ENCODE measurements around the gene PLEKHB2.
A peak's percentile ranks its signal among the peaks of the same experiment; 100 is the strongest.
"Not testable (repeated sequence)": the region's sequence is repeated elsewhere in the genome, so short reads cannot be mapped to it uniquely, and the experiment has no call there.

PLEKHB2 gene, protein sequence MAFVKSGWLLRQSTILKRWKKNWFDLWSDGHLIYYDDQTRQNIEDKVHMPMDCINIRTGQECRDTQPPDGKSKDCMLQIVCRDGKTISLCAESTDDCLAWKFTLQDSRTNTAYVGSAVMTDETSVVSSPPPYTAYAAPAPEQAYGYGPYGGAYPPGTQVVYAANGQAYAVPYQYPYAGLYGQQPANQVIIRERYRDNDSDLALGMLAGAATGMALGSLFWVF

DNA sequence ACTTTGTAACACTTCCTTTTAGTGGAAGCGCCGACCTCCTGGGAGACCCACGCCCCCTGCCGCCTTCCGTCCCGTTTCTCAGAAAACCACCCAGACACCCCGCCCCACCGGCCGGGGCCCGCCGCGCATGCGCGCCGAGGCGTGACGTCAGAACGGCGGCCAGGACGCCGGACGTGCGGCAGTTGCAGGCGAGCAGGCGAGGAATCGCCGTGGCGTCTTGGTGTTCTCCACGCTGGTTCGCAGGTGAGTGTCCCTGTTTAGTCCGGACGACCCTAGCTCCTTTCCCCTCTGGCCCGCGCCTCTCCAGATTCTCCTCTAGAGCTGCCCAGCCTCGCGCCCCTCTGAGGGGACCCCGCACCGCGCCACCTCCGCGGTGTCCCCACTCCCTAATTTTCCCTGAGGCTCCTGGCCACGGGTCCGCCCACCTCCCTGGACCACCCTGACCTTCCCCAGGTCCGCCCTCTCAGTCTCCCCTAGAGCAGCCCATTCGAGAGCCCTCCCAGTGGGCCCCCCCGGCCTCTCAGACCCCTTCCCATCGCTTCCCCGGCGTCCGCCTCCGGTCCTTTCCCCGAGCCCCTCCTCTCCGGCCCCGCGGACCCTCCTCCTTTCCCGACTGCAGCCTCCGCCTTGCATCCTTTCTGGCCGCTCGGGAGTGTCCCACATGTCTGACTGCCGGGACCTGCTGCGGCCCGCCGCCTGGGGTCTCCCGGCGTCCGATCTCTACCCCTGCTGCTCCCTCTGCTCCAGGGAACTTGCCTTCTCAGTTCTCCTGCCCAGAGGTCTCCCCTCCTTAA lies at the start of gene PLEKHB2:
Gene PLEKHB2 (plus strand): TSS at position 181 of the 794 bp plus-strand sequence. CDS start 15,606 bp downstream, outside the sequence.
- DNase-seq (ENCODE audit: low spot score) = peak; percentile 97

DNA sequence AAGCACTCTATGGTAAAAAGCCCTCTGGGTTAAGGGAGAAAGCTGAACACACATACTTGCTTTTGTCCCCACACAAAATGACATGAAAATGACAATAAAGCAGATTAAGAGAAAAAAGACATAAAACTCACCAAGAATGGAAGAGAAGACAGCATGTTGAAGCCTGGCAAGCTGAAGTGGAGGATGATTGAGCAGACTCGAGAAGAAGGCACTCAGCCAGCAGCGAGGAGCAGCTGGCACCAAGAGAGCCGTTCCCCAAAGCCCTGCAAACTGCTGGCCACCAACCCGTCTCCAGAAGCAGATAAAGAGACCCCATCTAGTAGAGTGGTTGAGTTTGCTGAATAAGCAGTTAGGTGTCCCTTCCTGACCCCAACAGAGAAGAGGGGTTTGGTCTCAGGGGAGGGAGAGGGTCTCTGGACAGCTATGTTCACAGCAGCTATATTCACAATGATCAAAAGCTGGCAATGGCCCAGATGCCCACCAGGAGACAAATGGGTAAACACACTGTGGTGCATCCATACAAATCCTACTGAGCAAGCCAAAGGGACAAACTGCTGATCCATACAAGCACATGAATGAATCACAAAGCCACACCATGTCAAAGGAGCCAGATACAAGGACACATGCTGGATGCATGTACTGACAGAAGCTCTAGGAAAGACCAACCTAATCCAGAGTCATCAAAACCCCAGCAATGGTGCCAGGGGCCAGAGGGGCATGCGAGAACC lies 48.8 kb upstream of the PLEKHB2 start:
- no peak for DNase-seq (ENCODE audit: low spot score)

DNA sequence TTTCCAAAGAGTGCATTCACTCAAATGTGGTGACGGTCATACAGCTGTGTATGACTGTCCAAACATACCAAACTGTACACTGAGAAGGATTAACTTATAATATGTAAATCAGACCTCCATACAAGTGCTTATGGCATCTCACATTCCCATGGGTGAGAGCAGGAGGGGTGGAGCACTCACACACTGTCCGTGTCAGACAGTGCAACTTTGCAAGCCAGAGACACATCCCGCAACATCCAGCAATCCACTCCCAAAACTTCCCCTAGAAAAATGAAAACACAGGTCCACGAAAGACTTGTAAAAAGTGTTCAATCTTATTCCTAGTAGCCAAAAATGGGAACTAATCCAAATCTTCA lies 48.2 kb upstream of the PLEKHB2 start:
- no peak for DNase-seq (ENCODE audit: low spot score)

DNA sequence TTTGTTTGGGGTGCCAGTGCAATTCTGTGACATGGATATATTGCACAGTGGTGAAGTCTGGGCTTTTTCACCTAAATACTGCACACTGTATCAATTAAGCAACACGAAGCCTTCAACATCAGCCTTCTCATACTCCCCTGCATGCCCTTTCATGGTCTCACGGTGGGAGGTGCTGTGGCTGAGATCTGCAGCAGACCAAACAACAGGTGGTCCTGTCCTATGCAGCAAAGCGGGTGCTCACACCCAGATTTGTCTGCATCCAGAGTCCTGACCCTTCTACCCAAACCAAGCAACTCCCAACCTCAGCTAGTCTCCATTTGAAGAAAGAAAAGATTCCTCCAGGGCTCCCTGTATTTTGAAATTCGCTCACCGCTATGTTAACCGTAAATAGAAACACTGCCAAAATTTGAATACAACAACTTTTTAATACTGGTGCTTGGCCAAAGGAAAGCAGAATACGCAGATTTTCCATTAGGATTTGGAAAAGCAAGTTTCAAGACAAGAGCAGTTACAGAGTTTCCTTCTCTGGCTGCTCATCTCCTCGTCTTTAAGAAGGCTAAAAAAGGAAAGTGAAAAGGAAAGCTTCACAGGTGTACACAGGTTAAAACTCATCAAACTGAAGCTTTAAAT lies 46.8 kb upstream of the PLEKHB2 start:
- no peak for DNase-seq (ENCODE audit: low spot score)

DNA sequence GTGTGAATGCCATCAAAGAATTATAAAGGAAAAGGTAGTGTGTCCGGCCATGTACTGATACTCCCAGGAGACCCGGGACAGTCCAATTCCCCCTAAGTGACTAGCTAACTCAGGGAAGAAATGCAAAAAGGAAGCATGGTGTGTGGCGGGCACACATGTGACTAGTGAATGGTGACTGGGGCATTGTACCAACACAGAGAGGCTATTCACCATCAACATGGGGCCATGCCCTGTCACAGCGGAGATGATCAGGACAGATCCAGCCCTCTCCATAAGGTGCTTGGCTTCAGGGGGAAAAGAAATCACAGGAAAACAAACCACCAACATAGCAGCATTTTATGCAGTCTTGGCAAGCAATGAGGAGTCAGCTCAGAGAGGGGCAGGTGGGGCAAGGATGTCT lies 46.2 kb upstream of the PLEKHB2 start:
- DNase-seq (ENCODE audit: low spot score) = no peak

DNA sequence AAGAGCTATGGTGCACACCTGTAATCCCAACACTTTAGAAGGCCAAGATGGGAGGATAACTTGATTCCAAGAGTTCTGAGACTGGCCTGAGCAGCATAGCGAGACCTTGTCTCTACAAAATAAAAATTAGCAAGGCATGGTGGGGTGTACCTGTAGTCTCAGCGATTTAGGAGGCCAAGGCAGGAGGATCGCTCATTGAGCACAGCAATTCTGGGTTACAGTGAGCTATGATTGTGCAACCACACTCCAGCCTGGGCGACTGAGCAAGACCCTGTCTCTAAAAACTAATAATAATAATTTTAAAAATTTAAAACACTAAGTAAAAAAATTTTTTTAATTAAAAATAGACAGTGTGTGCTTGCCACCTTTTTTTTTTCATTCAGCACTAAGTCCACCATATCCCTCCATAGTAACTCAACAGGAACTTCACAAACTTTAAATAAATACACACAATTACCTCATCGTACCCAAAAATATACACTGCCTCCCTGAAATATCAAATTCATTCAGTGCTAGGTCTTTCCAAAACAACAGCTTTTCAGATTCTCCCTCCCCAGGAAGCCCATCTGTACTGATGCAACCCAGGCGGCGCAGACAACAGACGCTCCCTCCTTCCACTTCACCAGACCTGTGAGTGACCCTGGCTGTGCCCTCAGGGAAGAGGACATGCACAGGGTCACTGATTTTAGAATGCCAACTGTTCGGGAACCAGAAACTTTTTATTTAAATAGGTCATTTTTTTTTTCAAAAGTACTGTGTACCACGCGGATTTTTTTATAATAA lies 41.4 kb upstream of the PLEKHB2 start:
- DNase-seq (ENCODE audit: low spot score) = no peak

DNA sequence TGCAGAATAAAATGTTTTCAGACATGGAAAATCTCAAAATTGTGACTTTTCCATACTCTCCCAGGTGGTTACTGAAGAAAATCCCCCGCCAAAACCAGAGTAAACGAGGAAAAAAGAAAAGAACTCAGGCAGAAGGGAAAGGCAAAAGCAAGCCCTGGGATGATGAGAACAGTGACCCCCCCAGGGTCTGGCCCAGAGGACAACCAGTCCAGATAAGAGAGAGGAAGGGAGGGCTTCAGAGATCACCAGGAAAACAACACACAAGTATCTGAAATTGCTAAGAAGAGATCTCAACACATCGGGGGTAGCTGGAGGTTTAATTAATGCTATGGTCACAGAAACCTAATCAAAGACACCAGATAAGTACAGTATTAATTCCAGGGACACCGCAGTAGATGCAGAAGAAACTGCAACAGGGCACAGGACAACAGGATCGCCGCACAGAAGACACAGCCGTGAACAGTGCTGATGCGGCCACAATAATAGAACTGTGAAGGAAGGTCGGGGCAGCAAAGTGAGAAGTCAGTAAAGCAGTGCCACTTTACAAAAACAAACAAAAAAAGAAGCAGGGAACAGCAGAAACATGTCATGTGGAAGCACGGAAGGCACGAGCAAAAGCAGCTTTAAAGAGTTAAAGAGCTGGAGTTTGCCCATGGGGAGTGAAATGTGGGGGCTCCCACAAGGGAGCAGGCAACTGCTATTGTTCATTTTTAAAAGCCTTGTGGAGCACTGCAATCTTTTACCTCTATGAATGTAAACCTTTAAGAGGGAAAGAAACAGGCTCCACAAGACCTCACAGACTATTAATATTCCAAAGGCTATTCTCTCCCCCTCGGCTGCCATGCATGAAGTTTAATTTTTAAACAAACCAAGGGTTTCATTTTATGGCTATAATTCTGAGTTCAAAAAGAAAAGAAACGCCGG lies 40.3 kb upstream of the PLEKHB2 start:
- no peak for DNase-seq (ENCODE audit: low spot score)

DNA sequence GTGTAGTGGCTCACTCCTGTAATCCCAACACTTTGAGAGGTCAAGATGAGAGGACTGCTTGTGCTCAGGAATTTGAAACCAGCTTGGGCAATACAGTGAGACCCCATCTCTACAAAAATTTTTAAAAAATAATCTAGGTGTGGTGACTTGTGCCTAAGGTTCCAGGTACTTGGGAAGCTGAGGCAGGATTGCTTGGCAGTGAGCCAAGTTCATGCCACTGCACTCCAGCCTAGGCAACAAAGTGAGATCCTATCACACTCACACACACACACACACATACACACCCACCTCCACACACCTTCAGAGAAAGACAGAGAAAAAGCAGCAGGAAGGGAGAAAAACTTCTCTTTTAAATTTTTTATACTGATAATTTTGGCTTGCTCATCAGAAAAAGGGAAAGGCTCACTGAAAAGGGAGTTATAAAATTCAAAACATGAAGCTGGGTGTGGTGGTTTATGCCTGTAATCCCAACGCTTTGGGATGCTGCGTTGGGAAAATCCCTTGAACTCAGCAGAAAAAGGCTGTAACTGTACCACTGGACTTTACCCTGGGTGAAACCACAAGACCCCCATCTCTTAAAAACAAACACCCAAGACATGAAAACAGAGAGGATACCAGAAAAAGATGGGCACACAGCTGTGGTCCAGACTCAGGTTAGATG lies 37.5 kb upstream of the PLEKHB2 start:
- no peak for DNase-seq (ENCODE audit: low spot score)

DNA sequence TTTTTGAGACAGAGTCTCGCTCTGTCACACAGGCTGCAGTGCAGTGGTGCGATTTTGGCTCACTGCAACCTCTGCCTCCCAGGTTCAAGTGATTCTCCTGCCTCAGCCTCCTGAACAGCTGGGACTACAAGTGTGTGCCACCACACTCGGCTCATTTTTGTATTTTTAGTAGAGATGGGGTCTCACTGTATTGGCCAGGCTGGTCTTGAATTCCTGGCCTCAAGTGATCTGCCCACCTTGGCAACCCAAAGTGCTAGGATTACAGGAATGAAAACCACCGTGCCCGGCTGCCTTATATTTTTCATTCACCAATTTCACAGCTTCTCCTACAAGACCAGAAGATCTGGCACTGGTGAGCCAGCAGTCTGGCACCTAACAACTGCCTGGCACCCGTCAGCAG lies 37.0 kb upstream of the PLEKHB2 start:
- DNase-seq (ENCODE audit: low spot score) = not testable (repeated sequence)

DNA sequence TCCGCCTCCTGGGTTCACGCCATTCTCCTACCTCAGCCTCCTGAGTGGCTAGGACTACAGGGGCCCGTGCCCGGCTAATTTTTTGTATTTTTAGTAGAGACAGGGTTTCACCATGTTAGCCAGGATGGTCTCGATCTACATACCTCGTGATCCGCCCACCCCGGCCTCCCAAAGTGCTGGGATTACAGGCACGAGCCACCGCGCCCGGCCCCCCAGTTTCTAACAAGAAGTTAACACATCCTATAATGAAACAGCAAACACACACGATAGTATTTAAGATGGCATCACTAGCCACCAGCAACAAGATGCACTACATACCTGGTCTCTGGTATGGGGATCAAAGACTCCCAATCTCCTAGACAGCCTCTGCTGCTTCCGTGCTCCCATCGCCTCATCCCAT lies 29.6 kb upstream of the PLEKHB2 start:
- DNase-seq (ENCODE audit: low spot score) = not testable (repeated sequence)

DNA sequence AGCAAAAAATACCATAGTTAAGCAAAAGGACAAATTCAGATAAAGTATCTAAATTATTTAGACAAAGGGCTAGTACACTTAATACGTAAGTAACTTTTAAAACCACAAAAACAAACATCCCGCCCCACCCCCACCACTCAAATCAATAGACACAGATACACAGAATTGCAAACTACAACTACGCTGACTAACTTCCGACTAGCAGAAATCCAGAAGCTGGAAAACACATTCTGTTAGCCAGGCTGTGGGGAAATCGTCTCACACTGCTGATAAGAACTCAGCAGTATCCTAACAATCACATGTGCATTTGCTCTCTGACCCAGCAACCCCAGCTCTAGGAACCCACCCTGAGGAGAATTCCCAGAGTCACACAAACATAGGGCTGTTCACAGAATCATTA lies 28.4 kb upstream of the PLEKHB2 start:
- no peak for DNase-seq (ENCODE audit: low spot score)

DNA sequence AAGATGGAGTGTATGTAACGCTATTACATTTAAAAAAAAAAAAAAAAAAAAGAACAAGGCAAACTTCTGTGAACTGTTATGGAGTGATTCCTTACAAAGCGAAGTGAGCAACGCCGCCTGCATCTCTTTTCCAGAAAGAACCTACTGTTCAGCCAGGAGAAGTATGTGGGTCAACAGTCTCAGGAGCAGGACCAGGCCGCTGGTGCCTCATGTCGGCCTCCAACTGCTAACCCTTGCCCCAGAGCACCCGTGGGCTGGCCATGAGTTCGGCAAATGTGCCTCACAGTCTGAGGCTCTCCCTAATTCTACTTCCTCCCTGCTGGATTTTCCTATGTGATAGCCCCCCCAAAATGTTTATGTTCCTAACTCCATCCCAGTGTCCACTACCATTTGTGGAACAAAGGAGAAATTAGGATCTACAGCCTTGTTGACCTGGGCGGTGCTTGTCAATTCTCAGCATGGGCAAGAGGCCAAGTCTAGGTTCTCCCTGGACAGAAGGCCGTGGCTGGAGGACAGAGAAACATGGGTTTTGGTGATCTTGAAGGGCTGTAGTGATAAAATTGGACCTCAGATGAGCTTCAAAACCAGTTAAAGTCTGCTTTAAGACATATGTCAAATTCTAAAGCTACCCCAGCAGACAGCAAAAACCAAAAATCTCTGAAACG lies 27.8 kb upstream of the PLEKHB2 start:
- no peak for DNase-seq (ENCODE audit: low spot score)

DNA sequence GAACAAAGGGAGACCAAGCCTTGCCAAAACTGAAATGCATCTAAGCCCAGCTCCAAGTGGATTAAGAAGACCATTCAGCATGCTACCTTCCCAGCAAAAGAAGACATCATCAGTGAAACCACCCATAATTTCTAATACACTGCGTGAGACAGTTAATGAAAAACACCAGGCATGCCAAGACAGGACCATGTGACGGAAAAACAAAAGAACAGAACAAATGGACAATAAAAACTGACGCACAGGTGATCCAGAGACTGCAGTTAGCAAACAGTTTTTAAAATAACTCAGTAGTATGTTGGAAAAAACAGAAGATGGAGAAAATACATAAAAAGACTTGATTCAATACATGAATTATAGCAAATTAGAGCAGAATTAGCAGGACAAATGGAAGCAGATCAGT lies 27.2 kb upstream of the PLEKHB2 start:
- no peak for DNase-seq (ENCODE audit: low spot score)

DNA sequence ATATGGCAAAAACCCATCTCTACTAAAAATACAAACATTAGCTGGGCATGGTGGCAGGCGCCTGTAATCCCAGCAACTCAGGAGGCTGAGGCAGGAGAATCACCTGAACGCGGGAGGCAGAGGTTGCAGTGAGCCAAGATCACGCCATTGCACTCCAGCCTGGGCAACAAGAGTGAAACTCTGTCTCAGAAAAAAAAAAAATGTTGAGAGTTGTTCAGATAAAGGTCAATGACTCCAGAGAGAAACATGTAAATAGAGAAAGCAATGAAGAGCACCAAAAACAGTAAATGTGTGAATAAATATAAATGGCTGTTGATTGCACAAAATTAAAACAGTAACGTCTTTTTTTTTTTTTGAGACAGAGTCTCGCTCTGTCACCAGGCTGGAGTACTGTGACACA lies 25.2 kb upstream of the PLEKHB2 start:
- DNase-seq (ENCODE audit: low spot score) = not testable (repeated sequence)

DNA sequence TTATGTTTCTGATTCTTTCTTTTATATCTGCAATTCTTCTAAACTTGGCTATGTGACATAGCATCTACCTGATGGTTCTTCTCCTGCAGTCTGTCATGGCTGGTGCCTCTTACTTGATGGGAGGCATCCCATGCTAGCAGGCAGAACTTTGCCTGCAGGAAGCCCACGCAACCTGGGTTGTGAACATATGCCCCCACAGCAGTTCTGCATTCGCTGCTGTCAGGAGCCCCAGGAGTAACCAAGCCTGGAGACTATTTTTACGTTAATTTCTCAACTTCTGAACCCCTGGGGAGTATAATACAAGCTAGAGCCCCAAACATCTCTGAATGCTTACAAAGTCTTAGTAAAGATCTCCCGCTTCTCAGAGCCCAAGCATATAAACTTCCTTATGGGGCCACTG lies 23.9 kb upstream of the PLEKHB2 start:
- no peak for DNase-seq (ENCODE audit: low spot score)

DNA sequence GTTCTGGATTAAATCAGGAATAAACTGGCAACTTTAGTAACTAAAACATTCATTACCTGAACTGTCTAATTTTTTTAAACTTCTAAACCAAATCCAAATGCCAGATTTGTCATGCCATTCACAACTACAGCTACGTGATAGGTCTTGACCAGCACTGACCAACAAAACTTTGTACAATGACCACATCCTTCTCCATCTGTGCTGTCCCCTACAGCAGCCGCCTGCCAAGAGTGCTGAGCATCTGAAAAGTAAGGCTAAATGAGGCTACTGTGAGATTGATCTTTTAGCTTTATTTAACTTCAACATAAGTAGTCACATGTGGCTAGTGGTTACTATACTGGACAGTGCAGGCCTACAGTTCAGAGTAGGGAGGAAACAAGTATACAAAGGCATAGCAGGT lies 19.5 kb upstream of the PLEKHB2 start:
- no peak for DNase-seq (ENCODE audit: low spot score)

DNA sequence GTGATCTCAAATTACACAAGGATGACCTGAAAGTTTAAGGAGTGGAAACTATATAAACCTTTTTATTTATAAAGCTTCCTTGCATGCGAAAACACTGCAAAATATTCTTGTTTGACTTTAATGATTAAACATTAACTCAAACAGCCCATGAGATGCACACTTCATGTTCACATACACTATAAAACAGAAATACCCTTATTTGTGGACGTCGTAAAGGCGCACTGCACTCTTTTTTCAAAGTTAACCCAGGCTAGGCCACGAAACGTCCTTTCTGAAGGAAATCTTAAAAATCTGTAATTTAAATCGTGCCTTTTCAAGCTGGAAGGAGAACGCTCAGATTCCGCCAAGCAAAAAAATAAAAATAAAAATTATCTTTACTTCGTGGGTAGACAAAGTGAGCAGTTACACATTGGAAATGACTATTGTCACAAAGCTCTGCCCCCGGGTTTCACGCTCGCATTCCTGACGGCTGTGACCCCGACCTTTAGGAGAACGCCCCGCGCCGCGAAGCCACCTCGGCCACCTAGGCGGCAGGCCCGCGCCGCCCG lies 12.6 kb upstream of the PLEKHB2 start:
- no peak for DNase-seq (ENCODE audit: low spot score)

DNA sequence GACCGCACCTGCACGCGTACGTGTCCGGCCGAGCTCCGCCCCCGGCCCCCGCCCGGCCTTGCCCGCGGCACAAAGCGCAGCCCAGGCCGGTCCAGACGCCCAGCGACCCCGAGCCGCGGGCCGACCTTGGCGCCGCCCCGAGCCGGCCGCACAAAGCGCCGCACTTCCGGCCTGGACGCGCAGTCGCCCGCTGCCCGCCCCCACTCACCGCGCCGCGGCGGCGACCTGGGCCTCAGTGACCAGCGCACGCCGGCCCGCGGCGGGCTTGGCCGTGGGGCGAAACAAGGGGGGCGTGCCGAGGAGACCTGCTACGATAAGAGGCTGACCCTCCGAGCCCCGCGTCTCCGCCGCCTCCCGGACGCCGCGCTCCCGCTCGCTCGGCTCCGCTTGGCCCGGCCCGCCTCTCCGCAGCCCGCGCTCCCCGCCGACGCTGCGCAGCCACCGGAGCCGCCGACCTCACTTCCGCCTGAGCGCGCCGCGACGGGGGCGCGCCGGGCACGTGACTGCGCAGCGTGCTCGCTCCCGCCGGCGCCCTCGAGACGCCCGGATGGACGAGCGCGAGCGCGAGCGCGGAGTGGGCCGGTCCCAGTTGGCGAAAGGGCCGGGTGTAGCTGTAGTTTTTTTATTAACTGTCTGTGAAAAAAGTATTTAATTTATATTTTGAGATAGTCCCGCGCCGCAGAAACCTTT lies 12.0 kb upstream of the PLEKHB2 start, which contains the start of gene FAM168B:
Gene FAM168B (minus strand): TSS at position 455 of the 690 bp plus-strand sequence. CDS start 10,814 bp downstream, outside the sequence.
- peak; percentile 93 for DNase-seq (ENCODE audit: low spot score)
